ENCODE measurements around the gene GRK6. TPM values are rescaled to one million over a fixed set of nuclear protein-coding genes. Genes with fewer than 3 reads are reported as not detected.
A peak's percentile ranks its signal among the peaks of the same experiment; 100 is the strongest.

The GRK6 gene
- polyA plus RNA-seq, 1 experiment = 37.7 TPM

- CTCF ChIA-PET = interaction anchor here (0.5 to 18.6 kb wide), 32 partner anchors 9 to 714 kb away, joined by 3 to 352 read pairs (median 8); partner anchors contain the start of genes DBN1, DOK3, F12 and LMAN2
- no peak for DNase-seq (ENCODE audit: low read depth)
- peak overlapping the region; percentile 41 for H3K4me3 ChIP-seq (ENCODE audit: low read depth, low read length)
- peaks cover 28% of the 10 kb centered on the region for H3K36me3 ChIP-seq (ENCODE audit: control insufficient read depth, insufficient read depth, low read length)
- TF ChIP-seq, protein P1, sequence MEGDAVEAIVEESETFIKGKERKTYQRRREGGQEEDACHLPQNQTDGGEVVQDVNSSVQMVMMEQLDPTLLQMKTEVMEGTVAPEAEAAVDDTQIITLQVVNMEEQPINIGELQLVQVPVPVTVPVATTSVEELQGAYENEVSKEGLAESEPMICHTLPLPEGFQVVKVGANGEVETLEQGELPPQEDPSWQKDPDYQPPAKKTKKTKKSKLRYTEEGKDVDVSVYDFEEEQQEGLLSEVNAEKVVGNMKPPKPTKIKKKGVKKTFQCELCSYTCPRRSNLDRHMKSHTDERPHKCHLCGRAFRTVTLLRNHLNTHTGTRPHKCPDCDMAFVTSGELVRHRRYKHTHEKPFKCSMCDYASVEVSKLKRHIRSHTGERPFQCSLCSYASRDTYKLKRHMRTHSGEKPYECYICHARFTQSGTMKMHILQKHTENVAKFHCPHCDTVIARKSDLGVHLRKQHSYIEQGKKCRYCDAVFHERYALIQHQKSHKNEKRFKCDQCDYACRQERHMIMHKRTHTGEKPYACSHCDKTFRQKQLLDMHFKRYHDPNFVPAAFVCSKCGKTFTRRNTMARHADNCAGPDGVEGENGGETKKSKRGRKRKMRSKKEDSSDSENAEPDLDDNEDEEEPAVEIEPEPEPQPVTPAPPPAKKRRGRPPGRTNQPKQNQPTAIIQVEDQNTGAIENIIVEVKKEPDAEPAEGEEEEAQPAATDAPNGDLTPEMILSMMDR (IDR thresholded peaks at IDR 0.05; ENCODE audit: insufficient read depth, low read depth, low read length) = peak; percentile 58
- H3K27me3 ChIP-seq (ENCODE audit: control insufficient read depth, insufficient read depth, low read length) = no peaks in the 10 kb centered on the region
- POLR2A ChIA-PET = no interaction called here
Measured at GRCh38 chr5:177455036-177455660, 28.7 kb downstream of the GRK6 start.

DNA sequence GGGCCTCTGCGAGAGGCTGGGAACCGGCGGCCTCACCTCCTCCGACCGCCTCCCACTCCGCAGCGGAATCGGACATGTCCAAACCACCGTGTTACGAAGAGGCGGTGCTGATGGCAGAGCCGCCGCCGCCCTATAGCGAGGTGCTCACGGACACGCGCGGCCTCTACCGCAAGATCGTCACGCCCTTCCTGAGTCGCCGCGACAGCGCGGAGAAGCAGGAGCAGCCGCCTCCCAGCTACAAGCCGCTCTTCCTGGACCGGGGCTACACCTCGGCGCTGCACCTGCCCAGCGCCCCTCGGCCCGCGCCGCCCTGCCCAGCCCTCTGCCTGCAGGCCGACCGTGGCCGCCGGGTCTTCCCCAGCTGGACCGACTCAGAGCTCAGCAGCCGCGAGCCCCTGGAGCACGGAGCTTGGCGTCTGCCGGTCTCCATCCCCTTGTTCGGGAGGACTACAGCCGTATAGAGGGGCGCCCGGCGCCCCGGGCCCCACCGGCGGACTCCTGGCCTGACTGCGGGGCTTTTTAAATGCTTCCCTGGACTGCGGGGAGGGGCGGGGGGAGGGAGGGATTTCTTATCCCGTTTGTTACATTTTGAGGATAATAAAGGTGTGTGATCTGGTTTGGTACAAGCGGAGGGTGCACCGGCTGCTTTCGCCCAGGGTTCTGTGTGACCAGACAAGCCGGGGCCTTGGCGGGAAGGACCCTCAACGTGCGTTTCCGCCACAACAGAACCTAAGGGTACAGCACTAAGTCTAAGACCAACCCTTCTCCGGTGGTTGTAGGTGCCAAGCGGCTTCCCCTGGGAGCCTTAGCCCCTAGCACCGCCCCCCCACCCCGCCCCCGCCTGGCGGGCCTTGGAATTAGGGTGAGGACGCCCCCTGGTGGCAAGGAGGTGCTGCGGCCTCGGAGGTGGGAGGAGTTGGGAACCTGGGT is 29.4 kb downstream of the GRK6 start:
- ChIA-PET CTCF (interaction anchor here (0.5 to 18.6 kb wide), 30 partner anchors 9 to 342 kb away, joined by 3 to 352 read pairs (median 6); partner anchors contain the start of genes DBN1, F12, LMAN2 and MXD3), POLR2A (no interaction called here)
- Histone ChIP-seq H3K27me3 (ENCODE audit: control insufficient read depth, insufficient read depth, low read length) (no peaks in the 10 kb centered on the region), H3K36me3 (ENCODE audit: control insufficient read depth, insufficient read depth, low read length) (peaks cover 31% of the 10 kb centered on the region), H3K4me3 (ENCODE audit: low read depth, low read length) (peak overlapping the region; percentile 41)
- no peak for DNase-seq (ENCODE audit: low read depth)
- TF ChIP-seq, protein P1 (IDR thresholded peaks at IDR 0.05; ENCODE audit: insufficient read depth, low read depth, low read length) = peak; percentile 100

DNA sequence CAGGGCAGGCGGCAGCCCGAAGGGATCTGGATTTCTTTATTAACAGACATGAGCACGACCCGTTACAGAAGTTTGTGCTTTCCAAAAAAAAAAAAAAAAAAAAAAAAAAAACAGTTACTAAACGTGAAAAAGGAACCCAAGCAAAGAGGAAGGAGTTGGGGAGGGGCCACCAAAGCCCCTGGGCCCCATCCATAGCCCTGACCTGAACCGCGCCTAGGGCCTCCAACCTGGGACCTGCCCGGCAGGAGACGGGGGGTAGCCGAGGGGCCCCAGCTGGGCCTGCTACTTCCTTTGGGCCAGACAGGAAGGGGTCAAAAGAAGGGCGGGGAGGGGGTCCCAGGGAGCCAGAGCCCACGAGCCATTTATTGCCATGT is 30.1 kb downstream of the GRK6 start:
- CTCF ChIA-PET = interaction anchor here (0.5 to 18.6 kb wide), 18 partner anchors 9 to 342 kb away, joined by 3 to 352 read pairs (median 4); partner anchors contain the start of genes F12, PDLIM7 and PFN3
- POLR2A ChIA-PET = no interaction called here
- H3K4me3 ChIP-seq (ENCODE audit: low read depth, low read length) = no peak overlapping the region

GRCh38 chr5:177456976-177457851 is 30.7 kb downstream of the GRK6 start:
- TF ChIP-seq, protein P1 (IDR thresholded peaks at IDR 0.05; ENCODE audit: insufficient read depth, low read depth, low read length) = peak; percentile 74
- ChIA-PET POLR2A (interaction anchor here (0.5 to 0.8 kb wide), 2 partner anchors 38 to 40 kb away, joined by 3 to 8 read pairs; no protein-coding TSS in a partner anchor), CTCF (interaction anchor here (0.5 to 18.6 kb wide), 24 partner anchors 9 to 343 kb away, joined by 3 to 352 read pairs (median 4); partner anchors contain the start of genes F12, PDLIM7 and PFN3)
- Histone ChIP-seq H3K4me3 (ENCODE audit: low read depth, low read length) (no peak overlapping the region), H3K27me3 (ENCODE audit: control insufficient read depth, insufficient read depth, low read length) (no peaks in the 10 kb centered on the region), H3K36me3 (ENCODE audit: control insufficient read depth, insufficient read depth, low read length) (peaks cover 33% of the 10 kb centered on the region)
- DNase-seq (ENCODE audit: low read depth) = peak; percentile 87

More for the DNA sequence above, 30.1 kb downstream of the GRK6 start:
- H3K36me3 ChIP-seq (ENCODE audit: control insufficient read depth, insufficient read depth, low read length) = peaks cover 31% of the 10 kb centered on the region
- H3K27me3 ChIP-seq (ENCODE audit: control insufficient read depth, insufficient read depth, low read length) = no peaks in the 10 kb centered on the region
- TF ChIP-seq, protein P1 (IDR thresholded peaks at IDR 0.05; ENCODE audit: insufficient read depth, low read depth, low read length) = no peak
- DNase-seq (ENCODE audit: low read depth) = no peak

Data from BJ (cell line).